Measurements from ENCODE around the gene EXT2.

EXT2 gene
- total RNA-seq: 46.5 to 66.1 (median 49.9) reads per million in 4 donors

DNA sequence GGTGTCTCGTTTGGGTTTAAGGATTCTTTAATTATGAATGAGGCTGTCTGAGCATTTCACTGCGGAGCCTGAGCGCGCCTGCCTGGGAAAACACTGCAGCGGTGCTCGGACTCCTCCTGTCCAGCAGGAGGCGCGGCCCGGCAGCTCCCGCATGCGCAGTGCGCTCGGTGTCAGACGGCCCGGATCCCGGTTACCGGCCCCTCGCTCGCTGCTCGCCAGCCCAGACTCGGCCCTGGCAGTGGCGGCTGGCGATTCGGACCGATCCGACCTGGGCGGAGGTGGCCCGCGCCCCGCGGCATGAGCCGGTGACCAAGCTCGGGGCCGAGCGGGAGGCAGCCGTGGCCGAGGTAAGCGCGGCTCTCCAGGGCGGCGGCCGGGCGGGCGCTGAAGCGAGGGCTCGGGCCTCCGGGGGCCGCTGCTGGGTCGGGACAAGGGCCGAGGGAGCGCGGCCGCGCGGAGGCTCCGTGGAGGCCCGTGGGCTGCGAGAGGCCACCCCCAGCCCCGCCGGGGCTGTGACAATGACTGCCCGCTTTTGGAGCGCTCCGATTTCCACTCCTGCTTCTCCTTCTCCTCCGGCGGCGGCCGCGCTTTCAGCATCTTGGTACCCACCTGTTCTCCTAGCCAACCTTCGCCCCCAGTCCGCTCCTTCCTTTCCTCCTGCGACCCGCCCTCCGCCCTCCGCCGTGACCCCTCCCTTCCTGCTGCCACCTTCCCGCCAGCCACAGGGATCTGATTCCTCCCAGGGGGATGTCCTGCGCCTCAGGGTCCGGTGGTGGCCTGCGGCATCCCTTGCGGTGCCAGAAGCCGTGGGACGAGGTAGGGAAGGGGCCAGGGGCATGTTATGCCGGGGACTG is at the start of gene EXT2:
Gene EXT2, plus strand, starts transcription at position 173 of the 854 bp plus-strand sequence. CDS start 12,035 bp downstream, outside the sequence.
- peak; percentile 71 to 84 (median 81) for DNase-seq

DNA sequence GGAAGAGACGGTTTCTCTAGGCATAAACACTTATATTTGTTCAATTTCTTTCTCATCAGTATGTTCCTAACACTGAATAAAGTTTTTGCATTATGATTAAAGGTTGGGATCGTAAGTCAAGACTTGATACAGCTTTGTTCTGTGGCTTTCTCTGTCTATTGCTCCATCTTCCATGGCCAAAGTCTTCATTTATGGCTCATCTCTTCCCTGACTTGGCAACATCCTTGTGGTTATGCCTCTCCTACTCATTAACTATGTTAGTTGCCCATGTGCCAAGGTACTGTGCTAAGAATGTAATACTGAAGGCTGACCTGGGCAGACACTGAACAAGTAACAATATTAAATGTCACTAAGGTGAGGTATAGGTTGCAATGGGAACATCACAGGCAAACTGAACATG is 49.3 kb upstream of the EXT2 start:
- no peak for DNase-seq

DNA sequence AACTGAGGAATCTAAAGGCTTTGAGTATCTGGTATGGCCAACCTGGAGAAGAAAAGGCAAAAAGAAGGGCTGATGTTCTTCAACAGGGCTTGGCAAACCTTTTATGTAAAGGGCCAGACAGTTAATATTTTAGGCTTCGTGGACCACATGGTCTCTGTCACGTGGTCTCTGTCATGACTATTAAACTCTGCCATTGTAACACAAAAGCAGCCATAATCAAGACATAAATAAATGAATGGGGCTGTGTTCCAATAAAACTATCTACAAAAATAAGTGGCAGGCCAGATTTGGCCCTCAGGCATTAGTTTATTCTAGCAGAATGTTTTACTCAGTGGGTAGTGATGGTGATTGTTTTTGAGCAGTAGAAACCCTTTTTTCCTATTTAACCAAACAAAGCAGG is 48.2 kb upstream of the EXT2 start:
- no peak for DNase-seq

DNA sequence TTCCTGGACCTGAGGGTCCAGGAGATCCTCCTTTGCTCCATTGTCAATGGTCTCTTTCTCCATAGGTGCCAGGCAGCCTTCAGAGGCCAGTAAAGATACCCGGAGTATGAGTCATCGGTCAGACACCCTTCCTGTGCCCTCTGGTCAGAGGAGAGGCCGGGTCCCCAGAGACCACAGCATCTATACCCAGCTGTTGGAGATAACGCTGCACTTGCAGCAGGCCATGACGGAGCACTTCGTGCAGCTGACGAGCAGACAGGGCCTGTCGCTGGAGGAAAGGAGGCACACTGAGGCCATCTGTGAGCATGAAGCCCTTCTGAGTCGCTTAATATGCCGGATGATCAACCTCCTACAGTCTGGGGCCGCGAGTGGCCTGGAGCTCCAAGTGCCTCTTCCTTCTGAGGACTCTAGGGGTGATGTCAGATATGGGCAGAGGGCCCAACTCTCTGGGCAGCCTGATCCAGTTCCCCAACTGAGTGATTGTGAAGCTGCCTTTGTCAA is 47.5 kb upstream of the EXT2 start, which contains the start of gene ACCSL:
Gene ACCSL, plus strand, starts transcription at position 51 of the 501 bp plus-strand sequence. Its CDS starts 56 bp downstream, at position 107.
- DNase-seq: no peak

DNA sequence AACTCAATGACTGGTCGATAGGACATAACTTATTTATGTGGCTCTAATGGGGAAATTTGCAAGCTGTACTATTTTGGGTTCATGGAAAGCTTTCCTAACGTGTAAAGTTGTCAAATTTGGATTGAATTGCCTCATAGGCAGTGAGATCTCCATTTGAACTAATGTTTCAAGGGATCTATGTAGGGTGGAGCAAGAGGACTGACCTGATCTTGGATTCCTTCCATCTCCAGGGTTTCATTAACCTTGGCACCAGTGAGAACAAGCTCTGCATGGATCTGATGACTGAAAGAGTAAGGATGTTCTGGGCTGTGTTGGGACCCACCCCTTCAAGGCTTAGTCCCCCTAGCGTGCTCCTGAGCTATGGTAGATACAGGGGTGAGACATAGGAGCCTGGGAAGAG is 45.6 kb upstream of the EXT2 start:
- DNase-seq: no peak

DNA sequence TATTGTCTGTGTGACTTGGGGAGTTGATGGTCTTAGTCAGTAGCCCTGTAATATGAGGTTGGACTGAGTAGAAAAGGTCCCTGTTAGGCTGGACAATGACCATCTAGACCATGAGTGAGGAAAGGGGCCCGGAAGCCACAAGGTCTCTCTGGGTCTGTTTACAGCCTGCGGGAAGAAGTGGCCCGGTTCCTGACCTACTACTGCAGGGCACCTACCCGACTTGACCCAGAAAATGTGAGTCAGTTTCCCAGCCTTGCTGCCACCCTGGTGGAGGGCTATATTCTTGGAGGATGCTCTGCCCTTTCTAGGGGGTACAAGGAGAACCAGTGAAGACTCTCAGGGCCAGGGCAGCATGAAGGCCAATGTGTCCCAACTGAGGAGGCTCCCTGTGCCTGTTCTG is 44.3 kb upstream of the EXT2 start:
- DNase-seq: no peak

DNA sequence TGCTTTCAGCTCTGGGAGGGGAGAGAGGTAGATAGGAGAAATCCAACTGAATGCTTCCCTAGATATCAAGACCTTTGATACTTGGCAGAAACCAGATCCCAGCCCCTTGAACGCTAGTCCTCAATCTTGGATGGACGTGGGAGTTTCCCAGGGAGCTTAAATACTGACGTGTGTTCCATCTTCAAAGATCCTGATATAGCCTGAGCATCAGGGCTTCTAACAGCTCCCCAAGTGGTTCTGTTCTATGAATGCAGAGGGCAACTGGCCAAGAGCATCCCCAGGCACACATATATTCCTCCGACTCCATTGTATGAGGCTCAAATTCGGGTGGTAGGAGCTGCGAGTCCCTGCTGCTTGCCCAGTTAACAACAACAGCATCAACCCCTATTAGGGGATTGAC is 38.1 kb upstream of the EXT2 start:
- DNase-seq: no peak

DNA sequence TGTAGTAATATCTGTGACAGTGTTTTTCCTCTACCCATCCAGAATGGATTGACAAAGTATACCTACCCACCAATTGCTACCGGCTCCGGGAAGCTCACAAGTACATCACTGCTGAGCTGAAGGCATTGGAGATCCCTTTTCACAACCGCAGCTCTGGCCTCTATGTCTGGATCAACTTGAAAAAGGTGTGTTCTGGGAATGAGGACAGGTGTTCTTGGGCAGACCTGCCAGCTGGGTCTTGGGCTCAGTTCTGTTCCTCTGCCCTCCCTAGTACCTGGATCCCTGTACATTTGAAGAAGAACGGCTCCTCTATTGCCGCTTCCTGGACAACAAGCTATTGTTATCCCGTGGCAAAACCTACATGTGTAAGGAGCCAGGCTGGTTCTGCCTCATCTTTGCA is 37.2 kb upstream of the EXT2 start:
- no peak for DNase-seq

DNA sequence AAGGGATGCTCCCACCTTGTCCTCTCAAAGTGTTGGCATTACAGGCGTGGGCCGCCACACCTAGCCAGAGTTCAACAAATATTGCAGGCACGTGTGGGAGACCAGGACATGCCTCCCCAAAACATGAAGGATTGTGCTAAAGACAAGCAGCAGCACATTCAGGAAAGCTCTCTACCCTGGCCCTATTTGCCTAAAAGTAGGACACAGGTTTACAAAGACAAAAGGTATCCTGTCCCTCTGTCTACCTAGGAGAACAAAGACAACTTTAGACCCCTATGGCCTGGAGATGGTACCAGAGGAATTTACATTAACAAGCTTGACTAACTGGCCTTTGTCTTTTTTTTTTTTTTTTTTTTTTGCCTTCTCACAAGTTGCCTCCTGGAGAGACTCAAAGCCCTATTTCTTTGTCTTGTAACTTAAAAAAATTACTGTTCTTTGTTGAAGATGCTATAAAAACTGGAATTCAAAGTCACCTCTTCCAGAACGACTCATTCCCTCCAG is 30.3 kb upstream of the EXT2 start:
- no peak for DNase-seq

DNA sequence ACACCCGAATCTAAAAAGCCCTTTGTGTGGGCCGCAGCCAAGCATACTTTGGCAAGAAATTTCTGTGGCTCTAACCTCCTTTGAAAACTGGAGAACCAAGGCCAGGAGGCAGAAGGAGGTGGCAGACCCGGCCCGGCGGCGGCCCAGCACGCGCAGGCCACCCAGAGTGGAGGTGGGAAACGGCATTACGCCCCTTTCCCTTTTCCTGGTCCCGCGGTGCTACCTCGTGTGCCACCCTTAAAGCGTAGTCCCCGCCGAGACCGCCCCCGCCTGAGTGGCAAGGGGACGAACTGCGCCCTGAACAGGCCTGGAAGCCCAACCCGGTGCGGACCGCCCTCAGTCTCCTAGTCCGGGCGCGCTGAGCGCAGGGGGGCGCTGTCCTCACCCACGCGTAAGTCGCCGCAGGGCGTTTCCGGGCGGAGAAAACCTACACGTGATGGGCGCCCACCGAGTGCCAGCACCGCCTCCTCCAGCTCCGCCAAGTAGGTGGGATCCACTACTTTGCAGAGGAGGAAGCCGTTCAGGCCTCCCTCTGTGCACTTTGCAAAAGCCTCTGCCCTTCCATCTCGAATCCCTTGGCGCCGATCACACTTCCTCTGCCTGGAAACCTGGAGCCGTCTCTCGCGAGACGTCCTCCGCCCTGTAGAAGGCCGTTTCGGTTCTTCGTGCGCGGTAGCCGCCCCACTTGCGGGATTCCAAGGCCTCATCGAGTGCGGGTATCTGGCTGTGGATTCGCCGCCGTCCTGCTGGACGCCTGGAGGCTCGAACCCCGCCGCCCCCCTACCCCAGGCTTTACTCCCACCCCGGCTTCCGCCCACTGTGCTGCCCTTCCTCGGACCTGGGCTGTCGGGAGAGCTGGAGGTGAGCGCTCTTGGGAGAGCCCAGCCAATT is 29.4 kb upstream of the EXT2 start, which contains the start of gene ACCS:
Gene ACCS, plus strand, starts transcription at position 430 of the 891 bp plus-strand sequence. CDS start 1,358 bp downstream, outside the sequence.
- peak; percentile 75 to 94 (median 78) for DNase-seq

DNA sequence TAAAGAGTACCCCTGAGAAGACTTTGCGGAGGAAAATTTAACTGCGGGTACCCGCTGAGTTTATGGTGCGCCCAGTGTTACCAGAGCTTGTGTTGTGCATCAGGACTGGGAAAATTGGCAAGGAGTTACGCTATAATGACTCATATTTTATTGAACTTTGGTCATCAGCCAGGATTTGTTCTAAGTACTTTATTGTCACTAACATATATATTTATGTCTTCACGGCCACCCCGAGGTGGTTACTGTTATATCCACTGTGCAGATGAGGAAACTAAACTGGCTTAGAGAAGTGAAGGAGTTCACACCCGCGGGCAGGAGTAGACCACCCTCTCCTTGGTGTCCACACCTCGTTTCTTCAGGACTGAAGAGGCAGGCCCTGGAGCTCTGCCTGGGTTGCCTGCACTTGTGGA is 28.7 kb upstream of the EXT2 start:
- no peak for DNase-seq

DNA sequence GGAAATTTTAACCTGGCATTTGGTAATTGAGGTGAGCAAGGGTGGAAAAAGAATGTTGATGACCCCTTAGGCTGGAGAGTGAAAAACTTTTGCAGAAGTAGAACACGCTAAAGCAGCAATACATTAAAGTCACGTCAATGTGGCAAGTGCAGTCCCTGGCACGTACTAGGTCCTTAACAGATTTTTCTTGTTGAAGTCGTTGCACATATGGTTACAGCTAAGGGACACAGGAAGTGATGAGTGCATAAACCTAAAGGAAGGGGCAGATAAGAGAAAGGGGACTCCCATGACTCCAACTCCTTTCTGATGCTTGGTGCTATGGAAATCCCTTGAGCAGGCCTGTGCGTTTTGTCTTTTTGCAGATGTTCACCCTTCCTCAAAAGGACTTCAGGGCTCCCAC is 28.2 kb upstream of the EXT2 start:
- peak in 1 of 5 donors; percentile 10 for DNase-seq

DNA sequence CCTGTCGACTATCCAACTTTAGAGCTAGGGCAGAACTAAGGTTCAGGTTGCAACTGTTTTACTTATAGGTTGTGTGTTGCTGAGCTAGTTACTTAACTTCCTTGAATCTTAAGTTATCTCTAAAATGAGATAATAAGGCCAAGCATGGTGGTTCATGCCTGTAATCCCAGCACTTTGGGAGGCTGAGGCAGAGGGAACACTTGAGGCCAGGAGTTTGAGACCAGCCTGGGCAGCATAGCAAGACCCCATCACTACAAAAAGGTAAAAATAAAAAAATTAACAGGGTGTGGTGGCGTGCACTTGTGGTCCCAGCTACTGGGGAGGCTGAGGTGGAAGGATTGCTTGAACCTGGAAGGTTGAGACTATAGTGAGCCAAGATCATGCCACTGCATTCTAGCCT is 27.3 kb upstream of the EXT2 start:
- DNase-seq: no peak

DNA sequence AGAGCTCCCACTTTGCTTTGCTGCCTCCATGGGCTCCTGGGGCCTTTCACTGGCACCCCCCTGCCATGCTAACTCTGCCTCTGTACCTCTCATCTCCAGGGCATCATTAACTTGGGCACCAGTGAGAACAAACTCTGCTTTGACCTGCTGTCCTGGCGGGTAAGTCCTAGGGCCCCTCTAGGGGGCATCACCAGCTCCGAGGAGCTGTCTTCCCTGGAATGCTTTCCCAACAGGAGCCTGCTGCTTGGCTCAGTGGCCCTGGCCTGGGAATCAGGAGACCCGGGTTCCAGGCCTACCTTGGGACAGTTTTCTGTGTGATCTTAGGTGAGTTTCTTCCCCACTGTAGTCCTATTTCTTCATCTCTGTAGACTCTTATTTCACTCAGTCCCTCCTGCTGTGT is 24.3 kb upstream of the EXT2 start:
- DNase-seq: no peak

DNA sequence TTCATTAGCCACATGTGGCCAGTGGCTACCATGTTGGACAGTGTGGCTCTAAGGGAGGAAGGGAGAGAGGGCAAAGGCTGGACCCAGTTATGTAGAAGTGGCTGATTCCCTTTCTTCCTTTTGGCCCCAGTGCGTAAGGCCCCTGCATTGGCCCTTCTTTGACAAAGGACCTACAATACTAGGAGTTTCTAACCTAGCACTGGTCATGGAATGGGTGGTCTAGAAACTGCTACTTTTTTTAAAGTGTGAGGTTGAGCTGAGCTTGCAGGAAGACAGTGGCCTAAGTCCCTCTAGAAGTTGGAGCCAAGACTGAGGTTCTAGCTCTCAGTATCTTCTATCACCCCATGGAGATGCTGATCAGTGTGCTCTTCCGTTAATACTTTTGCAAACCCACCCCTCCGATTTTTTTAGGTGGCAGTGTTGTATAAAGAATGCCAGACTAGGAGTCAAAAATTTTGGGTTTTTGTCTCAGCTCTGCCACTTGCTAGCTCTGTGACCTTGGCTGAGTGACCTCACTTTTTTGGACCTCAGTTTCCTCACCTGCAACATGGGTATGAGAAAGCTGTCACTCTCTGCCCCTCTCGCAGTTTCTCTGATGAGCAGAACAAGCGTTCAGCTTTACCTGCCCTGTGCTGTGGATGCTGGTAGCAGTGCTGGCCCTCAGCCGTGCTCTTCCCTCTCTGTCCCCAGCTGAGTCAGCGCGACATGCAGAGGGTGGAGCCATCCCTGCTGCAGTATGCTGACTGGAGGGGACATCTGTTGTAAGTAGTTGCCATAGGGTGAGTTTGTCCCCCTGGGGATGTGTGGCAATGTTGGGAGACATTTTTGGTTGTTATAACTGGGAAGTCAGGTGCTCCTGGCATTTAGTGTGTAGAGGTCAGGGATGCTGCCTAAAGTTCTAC is 22.5 kb upstream of the EXT2 start:
- DNase-seq: no peak

DNA sequence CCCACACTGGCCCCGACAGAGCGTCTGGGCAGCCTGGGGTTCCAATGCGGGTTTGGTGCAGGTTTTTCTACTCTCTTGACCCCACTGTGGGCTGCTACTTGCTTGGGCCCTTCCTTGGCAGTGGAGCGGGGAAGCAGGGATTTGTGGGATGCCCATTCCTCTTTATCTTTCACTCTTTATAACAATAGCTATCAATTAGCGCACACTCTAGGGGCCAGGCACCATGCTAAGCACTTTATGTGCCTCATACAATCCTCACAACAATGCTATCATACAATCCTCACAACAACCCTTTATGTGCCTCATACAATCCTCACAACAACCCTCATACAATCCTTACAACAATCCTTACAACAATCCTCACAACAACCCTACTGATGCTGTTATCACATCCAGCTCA is 16.7 kb upstream of the EXT2 start:
- DNase-seq: no peak

DNA sequence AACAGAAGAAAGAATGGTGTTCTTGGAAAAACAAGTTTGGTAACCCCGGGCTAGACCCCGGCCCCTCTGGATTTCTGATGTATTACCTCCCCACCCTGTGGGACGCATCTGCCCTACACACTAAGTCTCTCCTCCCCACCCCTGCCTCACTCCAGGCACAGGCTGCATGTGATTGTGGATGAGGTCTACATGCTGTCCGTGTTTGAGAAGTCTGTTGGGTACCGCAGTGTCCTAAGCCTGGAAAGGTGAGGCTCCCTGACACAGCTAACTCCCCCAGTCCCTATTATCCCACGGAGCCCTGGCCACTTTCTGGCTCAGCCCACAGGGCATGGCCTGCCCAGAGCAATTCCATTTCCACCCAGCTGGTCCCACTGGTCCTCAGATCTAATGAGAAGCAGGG is 16.1 kb upstream of the EXT2 start:
- no peak for DNase-seq

DNA sequence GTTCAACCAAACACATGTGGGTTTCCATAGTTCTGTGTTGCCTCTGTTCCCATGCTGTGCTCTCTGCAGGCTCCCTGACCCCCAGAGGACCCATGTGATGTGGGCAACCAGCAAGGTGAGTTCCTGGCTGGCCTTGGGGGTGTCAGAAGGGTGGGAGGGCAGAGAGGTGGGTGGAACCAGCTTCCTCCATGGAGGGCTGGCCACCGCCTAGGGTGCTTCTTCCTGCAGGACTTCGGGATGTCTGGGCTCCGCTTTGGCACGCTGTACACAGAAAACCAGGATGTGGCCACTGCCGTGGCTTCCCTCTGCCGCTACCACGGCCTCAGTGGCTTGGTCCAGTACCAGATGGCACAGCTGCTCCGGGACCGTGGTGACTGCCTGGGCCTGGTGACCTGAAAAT is 14.5 kb upstream of the EXT2 start:
- no peak for DNase-seq

DNA sequence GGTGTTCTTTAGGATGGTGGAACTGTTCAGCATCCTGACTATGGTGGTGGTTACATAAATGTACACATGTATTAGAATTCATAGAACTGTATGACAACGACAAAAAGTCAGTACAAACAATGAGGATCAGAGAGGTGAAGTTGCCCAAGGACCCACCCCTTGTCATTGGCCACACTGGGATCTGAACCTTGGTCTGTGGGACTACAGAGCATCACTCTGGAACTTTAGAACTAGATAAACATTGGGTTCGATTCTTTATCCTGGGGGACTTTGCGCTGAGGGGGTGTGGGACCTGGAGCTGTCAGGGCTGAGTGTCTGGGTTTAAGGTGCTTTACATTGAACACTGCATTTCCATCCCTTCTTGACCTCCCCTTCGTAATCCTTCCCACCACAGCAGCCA is 12.8 kb upstream of the EXT2 start:
- no peak for DNase-seq

DNA sequence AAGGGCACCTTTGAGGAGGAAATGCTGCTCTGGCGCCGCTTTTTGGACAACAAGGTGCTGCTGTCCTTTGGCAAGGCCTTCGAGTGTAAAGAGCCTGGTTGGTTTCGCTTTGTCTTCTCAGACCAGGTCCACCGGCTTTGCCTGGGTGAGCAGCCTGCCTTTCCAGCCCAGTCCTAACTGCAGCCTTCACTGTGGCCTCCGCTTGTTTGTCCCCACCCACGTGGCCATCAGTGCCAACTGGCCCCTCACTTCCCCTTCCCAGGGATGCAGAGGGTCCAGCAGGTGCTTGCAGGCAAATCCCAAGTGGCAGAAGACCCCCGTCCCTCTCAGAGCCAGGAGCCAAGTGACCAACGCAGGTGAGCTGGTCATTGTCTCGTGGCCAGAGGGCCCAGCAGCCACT is 12.0 kb upstream of the EXT2 start:
- DNase-seq: no peak

DNA sequence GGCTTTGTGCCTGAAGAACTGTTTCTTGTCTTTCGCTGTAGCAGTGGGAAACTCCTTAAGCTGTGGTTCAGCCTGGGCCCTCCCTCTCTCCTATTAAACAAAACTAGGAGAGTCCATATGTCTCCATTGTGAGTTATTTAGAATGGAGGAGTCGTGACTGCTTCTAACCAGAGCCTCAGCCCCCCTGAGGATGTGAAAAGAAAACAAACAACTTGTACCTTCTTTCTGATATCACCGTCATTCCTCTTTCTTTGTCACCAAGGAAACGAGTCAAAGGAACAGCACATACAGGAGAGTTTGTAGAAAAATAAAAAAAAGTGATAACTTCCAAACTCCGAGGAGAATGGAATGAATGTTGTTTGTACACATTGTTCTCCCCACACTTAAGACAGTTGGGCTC is 11.6 kb upstream of the EXT2 start:
- DNase-seq: no peak

DNA sequence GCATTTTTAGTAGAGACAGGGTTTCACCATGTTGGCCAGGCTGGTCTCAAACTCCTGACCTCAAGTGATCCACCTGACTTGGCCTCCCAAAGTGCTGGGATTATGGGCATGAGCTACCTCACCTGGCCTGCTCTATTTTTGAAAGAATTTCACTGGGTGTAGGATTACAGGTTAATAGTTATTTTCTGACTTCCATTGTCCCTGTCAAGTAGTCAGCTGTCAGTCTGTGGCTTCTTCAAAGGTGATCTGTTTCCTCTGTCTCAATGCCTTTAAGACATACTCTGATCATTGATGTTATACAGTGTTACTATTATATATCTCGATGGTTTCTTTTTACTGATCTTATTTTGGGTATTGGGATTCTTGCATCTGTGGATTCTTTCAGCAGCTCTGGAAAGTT is 10.1 kb upstream of the EXT2 start:
- no peak for DNase-seq
